Measurements from ENCODE around the gene CADM3. TPM values are rescaled to one million over a fixed set of nuclear protein-coding genes. Genes with fewer than 3 reads are reported as not detected.

Gene CADM3
- total RNA-seq, 2 experiments from 2014 or later, result not detected

GRCh38 chr1:159222075-159222865 lies 50.9 kb downstream of the CADM3 start:
- CTCF ChIA-PET, result interaction anchor here (0.9 to 1.1 kb wide), 2 partner anchors 9 to 11 kb away, joined by 3 to 5 read pairs; no protein-coding TSS in a partner anchor

GRCh38 chr1:159223004-159223403 lies 51.6 kb downstream of the CADM3 start:
- ChIA-PET CTCF (no interaction called here), POLR2A (no interaction called here)
- Mint-ChIP-seq H3K9me3 (no peaks in the 10 kb centered on the region), H3K4me3 (no peak overlapping the region), H3K27me3 (peaks cover 13% of the 10 kb centered on the region), H3K27ac (no peak overlapping the region), H3K36me3 (ENCODE audit: low read depth) (no peaks in the 10 kb centered on the region), H3K4me1 (no peaks in the 10 kb centered on the region)
- no peak for DNase-seq

More at GRCh38 chr1:159222075-159222865, 50.9 kb downstream of the CADM3 start:
- H3K27ac Mint-ChIP-seq, result no peak overlapping the region
- no peaks in the 10 kb centered on the region for H3K9me3 Mint-ChIP-seq
- no peak overlapping the region for H3K4me3 Mint-ChIP-seq
- H3K36me3 Mint-ChIP-seq (ENCODE audit: low read depth), result no peaks in the 10 kb centered on the region
- DNase-seq, result no peak
- H3K27me3 Mint-ChIP-seq, result peaks cover 10% of the 10 kb centered on the region
- no peaks in the 10 kb centered on the region for H3K4me1 Mint-ChIP-seq
- POLR2A ChIA-PET, result no interaction called here

- POLR2A ChIA-PET, result no interaction called here
These were observed 57.1 kb downstream of the CADM3 start for GRCh38 chr1:159228554-159228953.

GRCh38 chr1:159229260-159229885 lies 58.0 kb downstream of the CADM3 start:
- Mint-ChIP-seq H3K4me3 (no peak overlapping the region), H3K27me3 (peaks cover 15% of the 10 kb centered on the region), H3K9me3 (no peaks in the 10 kb centered on the region), H3K4me1 (no peaks in the 10 kb centered on the region), H3K27ac (no peak overlapping the region), H3K36me3 (ENCODE audit: low read depth) (no peaks in the 10 kb centered on the region)
- CTCF ChIA-PET, result interaction anchor here (2.8 kb wide), 1 partner anchor 15 kb away, joined by 16 read pairs; no protein-coding TSS in a partner anchor
- POLR2A ChIA-PET, result no interaction called here
- DNase-seq, result no peak

More at GRCh38 chr1:159228554-159228953, 57.1 kb downstream of the CADM3 start:
- Mint-ChIP-seq H3K4me1 (no peaks in the 10 kb centered on the region), H3K27me3 (peaks cover 15% of the 10 kb centered on the region), H3K36me3 (ENCODE audit: low read depth) (no peaks in the 10 kb centered on the region), H3K27ac (no peak overlapping the region), H3K4me3 (no peak overlapping the region), H3K9me3 (no peaks in the 10 kb centered on the region)
- CTCF ChIA-PET, result interaction anchor here (2.8 kb wide), 1 partner anchor 15 kb away, joined by 16 read pairs; no protein-coding TSS in a partner anchor
- no peak for DNase-seq

- Mint-ChIP-seq H3K9me3 (no peaks in the 10 kb centered on the region), H3K27ac (no peak overlapping the region), H3K4me1 (no peaks in the 10 kb centered on the region), H3K4me3 (no peak overlapping the region), H3K36me3 (ENCODE audit: low read depth) (no peaks in the 10 kb centered on the region), H3K27me3 (peaks cover 16% of the 10 kb centered on the region)
- ChIA-PET POLR2A (no interaction called here), CTCF (interaction anchor here (0.8 to 2.8 kb wide), 2 partner anchors 16 to 97 kb away, joined by 3 to 16 read pairs; no protein-coding TSS in a partner anchor)
- DNase-seq, result no peak
These were observed 58.5 kb downstream of the CADM3 start for GRCh38 chr1:159229896-159230295.

- Mint-ChIP-seq H3K9me3 (no peaks in the 10 kb centered on the region), H3K4me3 (no peak overlapping the region), H3K27me3 (peaks cover 10% of the 10 kb centered on the region), H3K27ac (no peak overlapping the region), H3K36me3 (ENCODE audit: low read depth) (no peaks in the 10 kb centered on the region), H3K4me1 (peaks cover 11% of the 10 kb centered on the region)
- POLR2A ChIA-PET, result no interaction called here
- CTCF ChIA-PET, result interaction anchor here (1.0 kb wide), 1 partner anchor 26 kb away, joined by 4 read pairs; no protein-coding TSS in a partner anchor
- no peak for DNase-seq
These were observed 68.3 kb downstream of the CADM3 start for GRCh38 chr1:159239551-159240220.

- Mint-ChIP-seq H3K4me1 (no peaks in the 10 kb centered on the region), H3K36me3 (ENCODE audit: low read depth) (no peaks in the 10 kb centered on the region), H3K9me3 (no peaks in the 10 kb centered on the region), H3K27me3 (peaks cover 5% of the 10 kb centered on the region), H3K4me3 (no peak overlapping the region), H3K27ac (no peak overlapping the region)
- POLR2A ChIA-PET, result no interaction called here
- no peak for DNase-seq
- CTCF ChIA-PET, result no interaction called here
These were observed 75.9 kb downstream of the CADM3 start for GRCh38 chr1:159247266-159247665.

GRCh38 chr1:159248311-159248710 lies 76.9 kb downstream of the CADM3 start:
- DNase-seq, result no peak
- Mint-ChIP-seq H3K27me3 (peaks cover 5% of the 10 kb centered on the region), H3K4me1 (no peaks in the 10 kb centered on the region), H3K36me3 (ENCODE audit: low read depth) (no peaks in the 10 kb centered on the region), H3K27ac (no peak overlapping the region), H3K9me3 (no peaks in the 10 kb centered on the region), H3K4me3 (no peak overlapping the region)
- ChIA-PET POLR2A (no interaction called here), CTCF (no interaction called here)

GRCh38 chr1:159250638-159251216 lies 79.3 kb downstream of the CADM3 start:
- Mint-ChIP-seq H3K4me1 (no peaks in the 10 kb centered on the region), H3K36me3 (ENCODE audit: low read depth) (no peaks in the 10 kb centered on the region), H3K27ac (no peak overlapping the region), H3K9me3 (no peaks in the 10 kb centered on the region), H3K4me3 (no peak overlapping the region), H3K27me3 (peaks cover under 1% of the 10 kb centered on the region)
- DNase-seq, result no peak
- CTCF ChIA-PET, result no interaction called here
- POLR2A ChIA-PET, result no interaction called here

Other genes with a start within 250 kb of the CADM3 start
- 10 to 100 TPM; 56.6 to 59.8 TPM for gene PYHIN1, start 240.1 kb upstream of the CADM3 start, total RNA-seq
- gene IFI16, start 161.7 kb upstream of the CADM3 start, total RNA-seq, result 100 to 1,000 TPM; 394 to 395 TPM
- 10 to 100 TPM; 28.1 to 28.2 TPM for gene AIM2, start 94.8 kb upstream of the CADM3 start, total RNA-seq
- not detected for gene ACKR1, start 33.3 kb downstream of the CADM3 start, total RNA-seq
- not detected for gene FCER1A, start 130.7 kb downstream of the CADM3 start, total RNA-seq

All from activated CD4-positive, alpha-beta memory T cell treated with anti-CD3 and anti-CD28 coated beads, Interleukin-2, amount 10 ng/mL, durations not matched to agents 7 days and 5 days (primary cell).